GM19463 (cell line): Measurements from ENCODE around the gene PRSS53.

Experiments
- ATAC-seq: cut with Tn5 transposase; IDR thresholded peaks from one replicate; pipeline ENCODE4 v1.9.1; 2021; ENCODE audit warnings: mild to moderate bottlenecking, moderate library complexity; ENCODE audit not compliant: unreplicated experiment

The PRSS53 gene

GRCh38 chr16:31080035-31080629, 8.6 kb downstream of the PRSS53 start:
- ATAC-seq = no peak

GRCh38 chr16:31079342-31079944, 9.3 kb downstream of the PRSS53 start:
- ATAC-seq = no peak

GRCh38 chr16:31078597-31079341, 10.0 kb downstream of the PRSS53 start:
- no peak for ATAC-seq

DNA sequence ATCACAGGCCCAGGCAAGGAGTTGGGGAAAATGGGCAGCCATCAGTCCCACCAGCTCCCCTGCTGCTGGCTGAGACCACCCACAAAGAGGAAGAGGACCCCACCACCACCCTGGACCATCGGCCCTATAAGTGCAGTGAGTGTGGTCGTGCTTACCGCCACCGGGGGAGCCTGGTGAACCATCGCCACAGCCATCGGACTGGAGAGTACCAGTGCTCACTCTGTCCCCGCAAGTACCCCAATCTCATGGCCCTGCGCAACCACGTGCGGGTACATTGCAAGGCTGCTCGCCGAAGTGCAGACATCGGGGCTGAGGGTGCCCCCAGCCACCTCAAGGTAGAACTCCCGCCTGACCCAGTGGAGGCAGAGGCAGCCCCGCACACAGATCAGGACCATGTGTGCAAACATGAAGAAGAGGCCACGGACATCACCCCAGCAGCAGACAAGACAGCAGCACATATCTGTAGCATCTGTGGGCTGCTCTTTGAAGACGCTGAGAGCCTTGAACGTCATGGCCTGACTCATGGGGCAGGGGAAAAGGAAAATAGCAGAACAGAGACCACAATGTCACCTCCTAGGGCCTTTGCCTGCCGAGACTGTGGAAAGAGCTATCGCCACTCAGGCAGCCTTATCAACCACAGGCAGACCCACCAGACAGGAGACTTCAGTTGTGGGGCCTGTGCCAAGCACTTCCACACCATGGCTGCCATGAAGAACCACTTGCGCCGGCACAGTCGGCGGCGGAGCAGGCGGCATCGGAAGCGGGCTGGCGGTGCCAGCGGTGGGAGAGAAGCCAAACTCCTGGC, 10.9 kb downstream of the PRSS53 start:
- no peak for ATAC-seq

DNA sequence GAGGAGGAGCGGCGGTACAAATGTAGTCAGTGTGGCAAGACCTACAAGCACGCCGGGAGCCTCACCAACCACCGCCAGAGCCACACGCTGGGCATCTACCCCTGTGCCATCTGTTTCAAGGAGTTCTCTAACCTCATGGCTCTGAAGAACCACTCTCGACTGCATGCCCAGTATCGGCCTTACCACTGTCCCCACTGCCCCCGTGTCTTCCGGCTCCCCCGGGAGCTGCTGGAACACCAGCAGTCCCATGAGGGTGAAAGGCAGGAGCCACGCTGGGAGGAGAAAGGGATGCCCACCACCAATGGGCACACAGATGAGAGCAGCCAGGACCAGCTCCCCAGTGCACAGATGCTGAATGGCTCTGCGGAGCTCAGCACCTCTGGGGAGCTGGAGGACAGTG, 11.7 kb downstream of the PRSS53 start:
- ATAC-seq = no peak

GRCh38 chr16:31076319-31076718, 12.4 kb downstream of the PRSS53 start:
- no peak for ATAC-seq

GRCh38 chr16:31074814-31075183, 13.9 kb downstream of the PRSS53 start:
- ATAC-seq = no peak

DNA sequence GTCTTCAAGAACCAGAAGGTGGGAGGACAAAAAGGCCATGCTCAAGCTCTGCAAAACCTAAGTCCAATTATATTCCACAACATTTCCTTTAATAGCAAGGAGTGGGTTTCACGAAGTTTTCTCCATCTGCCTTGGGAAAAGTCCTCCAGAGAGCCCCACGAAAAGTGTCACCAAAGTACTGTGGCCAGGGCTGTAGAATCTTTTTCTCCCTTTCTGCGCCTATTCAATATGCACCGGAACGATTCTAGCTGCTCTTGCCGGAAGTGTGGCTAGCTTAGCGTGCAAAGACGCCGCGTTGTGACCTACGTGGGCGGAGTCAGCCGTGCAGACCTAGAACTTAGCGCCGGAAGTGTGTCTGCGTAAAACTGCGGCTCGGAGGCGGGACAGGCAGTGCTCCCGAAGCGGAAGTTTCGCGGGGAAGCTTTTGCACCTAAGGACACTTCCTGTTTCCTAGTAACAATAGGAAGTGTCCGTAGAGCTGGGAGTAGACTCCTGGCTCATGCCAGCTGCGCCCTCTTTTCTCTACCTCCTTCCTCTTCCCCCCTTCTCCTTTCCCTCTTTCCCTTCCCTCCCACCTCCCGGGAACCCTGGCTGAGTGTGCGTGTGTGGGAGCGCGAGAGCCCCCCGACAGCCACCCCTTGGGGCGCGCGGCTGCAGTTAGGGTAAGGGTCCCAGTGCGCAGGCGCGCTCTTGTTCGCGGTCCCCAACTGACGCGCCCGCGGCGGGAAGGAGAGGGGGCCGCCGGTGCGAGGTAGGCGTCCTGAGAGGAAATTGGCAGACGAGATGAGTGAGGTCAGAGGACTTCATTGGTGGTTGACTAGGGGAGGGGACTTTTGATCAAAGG, 14.6 kb downstream of the PRSS53 start, which contains the start of the genes ZNF646 and ZNF668:
Gene ZNF646 (plus strand): TSS at position 453 of the 844 bp plus-strand sequence. CDS start 1,903 bp downstream, outside the sequence.
Gene ZNF668 (minus strand): TSS at position 271 of the 844 bp plus-strand sequence. CDS start 9,781 bp downstream, outside the sequence.
- ATAC-seq = peak; percentile 68

- peak; percentile 49 for ATAC-seq
Observed at GRCh38 chr16:31073142-31073969, 15.4 kb downstream of the PRSS53 start.

DNA sequence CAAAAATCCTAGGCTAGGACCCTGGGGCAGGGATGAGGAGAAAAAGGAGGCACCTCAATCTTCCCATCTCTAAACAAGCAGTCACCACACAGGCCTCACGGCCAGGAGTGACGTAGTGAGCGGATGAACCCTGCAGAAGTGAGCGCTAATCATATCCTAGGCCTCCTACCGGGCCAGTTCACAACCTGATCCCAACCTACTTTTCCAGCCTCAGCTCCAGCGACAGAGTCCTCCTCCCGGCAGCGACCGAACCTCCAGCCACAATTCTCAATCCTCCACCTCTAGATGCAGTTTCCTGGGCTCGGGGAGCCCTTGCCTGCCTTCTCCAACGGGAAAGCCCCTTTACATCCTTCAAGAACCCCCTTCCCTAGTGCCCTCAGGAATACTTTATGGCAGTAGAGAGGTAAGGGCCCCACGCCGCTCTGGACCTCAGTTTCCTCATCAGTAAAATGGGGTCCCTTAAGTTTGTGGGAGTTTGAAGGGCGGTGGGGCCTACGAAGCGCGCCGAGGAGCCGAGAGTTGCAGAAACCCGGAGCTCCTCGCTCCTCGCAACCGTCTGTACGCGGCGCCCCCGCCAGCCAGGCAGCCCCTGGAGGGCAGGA, 16.1 kb downstream of the PRSS53 start:
- ATAC-seq = no peak

GRCh38 chr16:31071861-31072260, 16.9 kb downstream of the PRSS53 start:
- ATAC-seq = no peak

- no peak for ATAC-seq
Observed at GRCh38 chr16:31067342-31067741, 21.4 kb downstream of the PRSS53 start.

- ATAC-seq = no peak
Observed at GRCh38 chr16:31064882-31065461, 23.8 kb downstream of the PRSS53 start.

- ATAC-seq = no peak
Observed at GRCh38 chr16:31063843-31064611, 24.7 kb downstream of the PRSS53 start.

GRCh38 chr16:31063495-31063842, 25.3 kb downstream of the PRSS53 start:
- ATAC-seq = no peak

DNA sequence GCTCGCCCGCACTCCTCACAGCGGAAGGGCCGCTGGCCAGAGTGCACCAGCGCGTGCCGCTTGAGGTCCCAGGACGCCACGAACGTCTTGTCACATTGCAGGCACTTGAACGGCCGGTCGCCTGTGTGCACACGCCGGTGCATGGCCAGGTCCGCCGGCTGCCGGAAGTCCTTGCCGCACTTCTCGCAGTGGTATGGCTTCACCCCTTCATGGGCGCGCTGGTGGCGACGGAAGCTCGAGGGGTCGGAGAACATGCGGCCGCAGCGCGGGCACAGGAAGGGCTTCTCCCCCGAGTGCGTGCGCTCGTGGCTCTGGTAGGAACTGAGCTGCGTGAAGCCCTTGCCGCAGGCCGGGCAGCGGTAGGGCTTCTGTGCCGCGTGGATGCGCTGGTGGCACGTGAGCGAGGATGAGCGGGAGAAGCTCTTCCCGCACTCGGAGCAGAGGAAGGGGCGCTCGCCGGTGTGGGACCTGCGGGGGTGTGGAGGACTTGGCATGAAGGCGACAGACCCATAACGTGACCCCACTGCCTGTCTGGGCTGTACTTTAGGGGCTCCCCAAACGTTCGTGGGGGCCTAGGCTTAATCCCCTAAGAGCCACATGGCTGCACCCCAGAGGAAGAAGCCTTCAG, 26.8 kb downstream of the PRSS53 start:
- no peak for ATAC-seq

GRCh38 chr16:31061126-31061812, 27.5 kb downstream of the PRSS53 start:
- no peak for ATAC-seq
